GM12878 (cell line): ENCODE measurements around the gene TRPM3. TPM values are rescaled to one million over a fixed set of nuclear protein-coding genes. Genes with fewer than 3 reads are reported as not detected.

ENCODE experiments used
- ATAC-seq: fragments of 200-7000 bp; cut with Tn5 transposase; 3 replicates; pipeline ENCODE4 v1.9.1; 2020; ENCODE audit warnings: mild to moderate bottlenecking, moderate library complexity
- BruUV-seq: library from RNA; stranded (reverse); fragments of 400-500 nt; replicated peaks from 2 replicates; lab custom pipeline; 2021; lab: Mats Ljungman, UMichigan
- CTCF ChIA-PET: fragments of 300-600 bp; sonication (Branson Sonifier 250); formaldehyde crosslinking; extraction: SDS; loops from one replicate; lab custom pipeline; 2021; ENCODE audit warnings: inconsistent platforms; lab: Yijun Ruan, JAX
- POLR2A ChIA-PET: fragments of 350-600 bp; formaldehyde crosslinking; extraction: SDS; loops from one replicate; lab custom pipeline; 2021; ENCODE audit warnings: inconsistent platforms; lab: Charles Lee
- RAD21 ChIA-PET: fragments of 300-600 bp; sonication (Branson Sonifier 250); formaldehyde crosslinking; loops from one replicate; lab custom pipeline; 2023; ENCODE audit warnings: antibody characterized with exemption; ENCODE audit not compliant: unreplicated experiment; lab: Charles Lee
- SMC1A ChIA-PET: fragments of 300-600 bp; sonication (Branson Sonifier 250); formaldehyde crosslinking; loops from one replicate; lab custom pipeline; 2023; ENCODE audit not compliant: unreplicated experiment, uncharacterized antibody; lab: Charles Lee
- DNase-seq: peaks from one replicate; pipeline ENCODE4 v3.0.0-alpha.2; 2011; ENCODE audit warnings: low read depth, low spot score
- FAIRE-seq: peaks from 3 replicates; lab custom pipeline; 2011; peaks lifted over from hg19 to GRCh38; lab: Jason Lieb, UNC
- H2AFZ ChIP-seq: 2 replicates; pipeline ENCODE4 v1.6.0; 2011; ENCODE audit warnings: low read depth, low read length, control low read depth; ENCODE audit not compliant: control insufficient read depth
- H3K27ac ChIP-seq: 2 replicates; pipeline ENCODE4 v1.5.1; 2011; ENCODE audit warnings: control low read depth; ENCODE audit not compliant: control insufficient read depth, insufficient read depth
- H3K27me3 ChIP-seq, 2 experiments: replicated peaks in 1 of 2; 2 replicates each; pipeline versions ENCODE4 v1.6.0 to v1.6.1; 2011; ENCODE audit warnings: low read length in 1 of 2; ENCODE audit not compliant: control insufficient read depth in 2 of 2, insufficient read depth in 2 of 2
- H3K36me3 ChIP-seq, 2 experiments: 2 replicates each; pipeline ENCODE4 v1.5.1; 2011; ENCODE audit warnings: low read length in 1 of 2; ENCODE audit not compliant: control insufficient read depth in 2 of 2, insufficient read depth in 2 of 2
- H3K4me1 ChIP-seq: 2 replicates; pipeline ENCODE4 v1.6.1; 2011; ENCODE audit warnings: mild to moderate bottlenecking, low read length, moderate library complexity, mixed read lengths; ENCODE audit not compliant: control insufficient read depth, insufficient read depth
- H3K4me2 ChIP-seq: 2 replicates; pipeline ENCODE4 v1.6.0; 2011; ENCODE audit warnings: control low read depth; ENCODE audit not compliant: control insufficient read depth, insufficient read depth
- H3K4me3 ChIP-seq: fragments of 200-600 bp; sonication (generic); 2 replicates; pipeline ENCODE4 v1.5.1; 2016
- H3K79me2 ChIP-seq: 2 replicates; pipeline ENCODE4 v1.6.0; 2011; ENCODE audit warnings: low read length; ENCODE audit not compliant: control insufficient read depth, insufficient read depth
- H3K9ac ChIP-seq: 2 replicates; pipeline ENCODE4 v1.8.0; 2011; ENCODE audit warnings: low read length, control low read depth, mixed read lengths; ENCODE audit not compliant: control insufficient read depth, insufficient read depth
- H3K9me3 ChIP-seq: replicated peaks from 3 replicates; pipeline ENCODE4 v1.5.1; 2011; ENCODE audit warnings: mild to moderate bottlenecking, low read length; ENCODE audit not compliant: control insufficient read depth, insufficient read depth
- H4K20me1 ChIP-seq: 2 replicates; pipeline ENCODE4 v1.6.0; 2011; ENCODE audit not compliant: control insufficient read depth, insufficient read depth
- EGR1 ChIP-seq, 2 experiments: IDR thresholded peaks; 1 replicate in 1 of 2; 2 replicates in 1 of 2; pipeline ENCODE4 v1.6.1; 2011 to 2012; ENCODE audit warnings: low read depth in 2 of 2, low read length in 2 of 2, borderline replicate concordance in 1 of 2, mild to moderate bottlenecking in 1 of 2, moderate library complexity in 1 of 2
- ETV6 ChIP-seq, 2 experiments: fragments of 450-650 bp in 1 of 2; IDR thresholded peaks in 1 of 2; conservative IDR thresholded peaks in 1 of 2; 2 replicates each; pipeline ENCODE4 v1.6.1; 2014; ENCODE audit warnings: antibody characterized with exemption in 1 of 2, borderline replicate concordance in 1 of 2, low read depth in 1 of 2, mild to moderate bottlenecking in 1 of 2, moderate library complexity in 1 of 2
- HCFC1 ChIP-seq: fragments of 150-350 bp; IDR thresholded peaks from 2 replicates; pipeline ENCODE4 v1.6.1; 2014; ENCODE audit warnings: low read length
- IKZF2 ChIP-seq, 2 experiments: fragments of 450-650 bp; IDR thresholded peaks; 2 replicates each; pipeline ENCODE4 v1.6.1; 2017; ENCODE audit warnings: mild to moderate bottlenecking in 2 of 2, moderate library complexity in 2 of 2
- IRF3 ChIP-seq: fragments of 450-650 bp; IDR thresholded peaks from 2 replicates; pipeline ENCODE4 v1.6.1; 2014; ENCODE audit warnings: mild to moderate bottlenecking
- SIN3A ChIP-seq: IDR thresholded peaks from 2 replicates; pipeline ENCODE4 v1.6.1; 2012; ENCODE audit warnings: low read depth, low read length, improper control_type of control experiment
- SMARCA5 ChIP-seq: fragments of 450-650 bp; IDR thresholded peaks from 2 replicates; pipeline ENCODE4 v1.6.1; 2017; ENCODE audit warnings: mild to moderate bottlenecking
- ZBTB4 ChIP-seq: fragments of 450-650 bp; formaldehyde crosslinking; IDR thresholded peaks from 2 replicates; pipeline ENCODE4 v1.4.0; 2022; ENCODE audit warnings: mild to moderate bottlenecking, moderate library complexity
- ZNF622 ChIP-seq: fragments of 450-650 bp; IDR thresholded peaks from 2 replicates; pipeline ENCODE4 v1.6.1; 2017; ENCODE audit warnings: mild to moderate bottlenecking, inconsistent platforms
- WGBS: methylation state at CpG from one replicate; pipeline ENCODE4 v1.1.6; 2016; ENCODE audit warnings: low lambda C conversion rate; ENCODE audit not compliant: insufficient replicate concordance, insufficient coverage; ENCODE audit errors: missing lambda C conversion rate; 5-methylcytosine and 5-hydroxymethylcytosine counted together
- in situ Hi-C: fragments of 300-500 bp; cut with MboI; formaldehyde crosslinking; loops from 9 replicates; pipeline ENCODE4 v1.14.3; 2018; ENCODE audit warnings: mixed read lengths
- intact Hi-C: fragments of 100-400 bp; cut with micrococcal nuclease; formaldehyde crosslinking; loops from one replicate; pipeline ENCODE4 v1.14.2; 2022; ENCODE audit not compliant: unreplicated experiment
- polyA plus RNA-seq, 11 experiments: library from polyadenylated mRNA; depleted of rRNA in 4 of 11; unstranded in 6 of 11; stranded (reverse) in 5 of 11; fragments of >200 nt; fragmentation: Nextera tagmentation in 4 of 11; fragmentation: Illumina TruSeq in 1 of 11; extraction: Ambion mirVana in 4 of 11; extraction: Trizol in 1 of 11; gene quantifications; 1 replicate in 1 of 11; 2 replicates in 10 of 11; pipeline versions ENCODE4 v1.2.1 to v1.2.3, GENCODE V29; 2011 to 2016; ENCODE audit warnings: inconsistent platforms in 2 of 11, missing spikeins in 2 of 11, low read depth in 1 of 11
- total RNA-seq, 4 experiments: library from RNA; depleted of rRNA in 3 of 4; stranded (reverse); fragments of >200 nt in 3 of 4; fragmentation: Illumina TruSeq in 1 of 4; extraction: Trizol in 1 of 4; gene quantifications; 2 replicates each; pipeline versions ENCODE4 v1.2.1 to v1.2.3, GENCODE V29; 2013 to 2021
- TF ChIP-seq, protein P1 (sequence below): fragments of 450-650 bp; IDR thresholded peaks from 2 replicates; pipeline ENCODE4 v1.6.1; 2017; ENCODE audit warnings: mild to moderate bottlenecking, moderate library complexity

The TRPM3 gene
- total and polyA plus RNA-seq, 10 of the 15 experiments (the other 5 are each of a cell fraction or from before 2014, with no cell fraction given), result not detected

- Histone ChIP-seq H3K9me3 (no peaks in the 10 kb centered on the region), H3K4me3 (no peak overlapping the region), H3K36me3 (no peaks in the 10 kb centered on the region), H3K4me1 (no peaks in the 10 kb centered on the region), H3K9ac (no peak overlapping the region), H3K4me2 (no peak overlapping the region), H3K79me2 (no peaks in the 10 kb centered on the region), H3K27ac (no peak overlapping the region), H3K27me3 (no peaks in the 10 kb centered on the region), H2AFZ (no peak overlapping the region), H4K20me1 (no peaks in the 10 kb centered on the region)
- DNase-seq, result no peak
- ATAC-seq, result no peak
- ChIA-PET RAD21 (no interaction called here), CTCF (no interaction called here), SMC1A (no interaction called here), POLR2A (no interaction called here)
- 15% methylated on average over 4 of the region's 4 CpGs for WGBS
- in situ Hi-C loops (no loop called here), intact Hi-C loops (no loop called here)
- FAIRE-seq, result no peak
- TF ChIP-seq EGR1 (IDR thresholded peaks at IDR 0.05; ENCODE audit: borderline replicate concordance in 1 of 2, low read depth in 2 of 2, low read length in 2 of 2), result no peak
- TF ChIP-seq IRF3, result no peak
- no peak for TF ChIP-seq IKZF2 (IDR thresholded peaks at IDR 0.05)
- no peak for TF ChIP-seq ETV6 (conservative IDR thresholded peaks at IDR 0.05 in 1 of 2, IDR thresholded peaks at IDR 0.05 in 1 of 2; ENCODE audit: borderline replicate concordance in 1 of 2, low read depth in 1 of 2)
- TF ChIP-seq ZNF622, result no peak
- no peak for TF ChIP-seq HCFC1
- TF ChIP-seq SIN3A, result no peak
- no peak for TF ChIP-seq SMARCA5
- TF ChIP-seq ZBTB4 (CRISPR knock-in tag), result no peak
- TF ChIP-seq, protein P1, sequence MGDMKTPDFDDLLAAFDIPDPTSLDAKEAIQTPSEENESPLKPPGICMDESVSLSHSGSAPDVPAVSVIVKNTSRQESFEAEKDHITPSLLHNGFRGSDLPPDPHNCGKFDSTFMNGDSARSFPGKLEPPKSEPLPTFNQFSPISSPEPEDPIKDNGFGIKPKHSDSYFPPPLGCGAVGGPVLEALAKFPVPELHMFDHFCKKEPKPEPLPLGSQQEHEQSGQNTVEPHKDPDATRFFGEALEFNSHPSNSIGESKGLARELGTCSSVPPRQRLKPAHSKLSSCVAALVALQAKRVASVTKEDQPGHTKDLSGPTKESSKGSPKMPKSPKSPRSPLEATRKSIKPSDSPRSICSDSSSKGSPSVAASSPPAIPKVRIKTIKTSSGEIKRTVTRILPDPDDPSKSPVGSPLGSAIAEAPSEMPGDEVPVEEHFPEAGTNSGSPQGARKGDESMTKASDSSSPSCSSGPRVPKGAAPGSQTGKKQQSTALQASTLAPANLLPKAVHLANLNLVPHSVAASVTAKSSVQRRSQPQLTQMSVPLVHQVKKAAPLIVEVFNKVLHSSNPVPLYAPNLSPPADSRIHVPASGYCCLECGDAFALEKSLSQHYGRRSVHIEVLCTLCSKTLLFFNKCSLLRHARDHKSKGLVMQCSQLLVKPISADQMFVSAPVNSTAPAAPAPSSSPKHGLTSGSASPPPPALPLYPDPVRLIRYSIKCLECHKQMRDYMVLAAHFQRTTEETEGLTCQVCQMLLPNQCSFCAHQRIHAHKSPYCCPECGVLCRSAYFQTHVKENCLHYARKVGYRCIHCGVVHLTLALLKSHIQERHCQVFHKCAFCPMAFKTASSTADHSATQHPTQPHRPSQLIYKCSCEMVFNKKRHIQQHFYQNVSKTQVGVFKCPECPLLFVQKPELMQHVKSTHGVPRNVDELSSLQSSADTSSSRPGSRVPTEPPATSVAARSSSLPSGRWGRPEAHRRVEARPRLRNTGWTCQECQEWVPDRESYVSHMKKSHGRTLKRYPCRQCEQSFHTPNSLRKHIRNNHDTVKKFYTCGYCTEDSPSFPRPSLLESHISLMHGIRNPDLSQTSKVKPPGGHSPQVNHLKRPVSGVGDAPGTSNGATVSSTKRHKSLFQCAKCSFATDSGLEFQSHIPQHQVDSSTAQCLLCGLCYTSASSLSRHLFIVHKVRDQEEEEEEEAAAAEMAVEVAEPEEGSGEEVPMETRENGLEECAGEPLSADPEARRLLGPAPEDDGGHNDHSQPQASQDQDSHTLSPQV, result no peak
- no TSS peak for BruUV-seq
Measured at GRCh38 chr9:71094708-71095251, 26.6 kb downstream of the TRPM3 start.
